IPS-20b (cell line): ENCODE data around the gene MYO5A.
"Not testable (repeated sequence)": the region's sequence is repeated elsewhere in the genome, so short reads cannot be mapped to it uniquely, and the experiment has no call there.

ENCODE experiments used
- H3K27ac ChIP-seq: one replicate; pipeline ENCODE4 v1.5.1; 2013; ENCODE audit warnings: low read length
- H3K27me3 ChIP-seq: 2 replicates; pipeline ENCODE4 v1.6.1; 2013; ENCODE audit warnings: mild to moderate bottlenecking, low read length, inconsistent platforms; ENCODE audit not compliant: insufficient read depth
- H3K36me3 ChIP-seq: 2 replicates; pipeline ENCODE4 v1.6.1; 2013; ENCODE audit warnings: low read depth, mild to moderate bottlenecking, inconsistent platforms, low read length, moderate library complexity; ENCODE audit not compliant: insufficient read depth
- H3K4me1 ChIP-seq: 2 replicates; pipeline ENCODE4 v1.6.1; 2013; ENCODE audit warnings: mild to moderate bottlenecking, control low read depth, inconsistent platforms, low read length, moderate library complexity; ENCODE audit not compliant: insufficient read depth
- H3K4me3 ChIP-seq: 2 replicates; pipeline ENCODE4 v1.5.1; 2013; ENCODE audit warnings: mild to moderate bottlenecking, low read length, inconsistent platforms
- H3K9ac ChIP-seq: 2 replicates; pipeline ENCODE4 v1.6.1; 2013; ENCODE audit warnings: low read depth, mild to moderate bottlenecking, inconsistent platforms, low read length, moderate library complexity
- H3K9me3 ChIP-seq: 2 replicates; pipeline ENCODE4 v1.6.1; 2013; ENCODE audit warnings: mild to moderate bottlenecking, low read depth, low read length, inconsistent platforms; ENCODE audit not compliant: insufficient read depth

The MYO5A gene

GRCh38 chr15:52424856-52425431, 103.7 kb downstream of the MYO5A start:
- Histone ChIP-seq H3K27me3 (no peaks in the 10 kb centered on the region), H3K9ac (no peak overlapping the region), H3K9me3 (no peaks in the 10 kb centered on the region), H3K27ac (no peak overlapping the region), H3K36me3 (no peaks in the 10 kb centered on the region), H3K4me1 (no peaks in the 10 kb centered on the region), H3K4me3 (no peak overlapping the region)

- Histone ChIP-seq H3K9me3 (no peaks in the 10 kb centered on the region), H3K9ac (no peak overlapping the region), H3K4me3 (no peak overlapping the region), H3K4me1 (no peaks in the 10 kb centered on the region), H3K27me3 (no peaks in the 10 kb centered on the region), H3K27ac (no peak overlapping the region), H3K36me3 (no peaks in the 10 kb centered on the region)
These were observed 104.8 kb downstream of the MYO5A start for GRCh38 chr15:52423852-52424251.

DNA sequence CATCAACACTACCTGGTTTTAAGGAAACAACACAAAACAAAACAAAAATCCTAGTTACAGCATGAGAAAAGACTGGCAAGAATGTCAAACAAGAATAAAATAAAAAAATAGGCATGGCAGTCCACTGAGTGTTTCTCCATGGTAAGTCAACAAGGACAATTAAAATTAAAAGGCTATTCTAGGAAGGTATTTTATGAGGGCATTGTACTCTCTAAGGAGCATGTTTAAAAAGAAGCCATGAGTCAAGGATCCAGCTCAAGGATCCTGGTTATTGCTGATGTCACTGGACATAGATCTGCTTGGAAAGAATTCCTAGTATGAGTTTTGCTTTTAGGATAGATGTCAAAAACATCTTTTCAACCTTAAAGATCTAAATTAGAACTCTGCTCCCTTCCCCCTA, 106.7 kb downstream of the MYO5A start:
- H3K9ac ChIP-seq = no peak overlapping the region
- no peak overlapping the region for H3K4me3 ChIP-seq
- H3K4me1 ChIP-seq = no peaks in the 10 kb centered on the region
- no peaks in the 10 kb centered on the region for H3K27me3 ChIP-seq
- H3K9me3 ChIP-seq = no peaks in the 10 kb centered on the region
- H3K36me3 ChIP-seq = no peaks in the 10 kb centered on the region
- H3K27ac ChIP-seq = no peak overlapping the region

DNA sequence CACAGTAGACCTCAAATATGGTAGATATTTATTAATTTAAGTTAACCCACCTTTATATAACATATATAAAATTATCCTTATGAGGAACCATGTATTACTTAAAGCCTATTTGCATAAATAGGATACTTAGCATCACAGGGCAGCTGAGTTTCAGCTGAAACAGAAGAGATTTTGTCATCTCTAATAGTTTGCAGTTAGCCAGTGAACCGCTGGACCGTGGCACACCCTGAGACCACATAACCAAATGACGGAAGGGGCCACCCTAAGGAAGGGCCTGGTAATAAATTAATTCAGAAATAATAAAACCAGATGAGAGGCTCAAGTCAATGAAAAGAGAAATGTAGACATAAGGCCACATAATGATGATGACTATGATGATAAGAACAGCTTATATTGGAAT, 107.7 kb downstream of the MYO5A start:
- no peaks in the 10 kb centered on the region for H3K9me3 ChIP-seq
- no peaks in the 10 kb centered on the region for H3K36me3 ChIP-seq
- no peaks in the 10 kb centered on the region for H3K27me3 ChIP-seq
- no peak overlapping the region for H3K4me3 ChIP-seq
- H3K4me1 ChIP-seq = no peaks in the 10 kb centered on the region
- no peak overlapping the region for H3K9ac ChIP-seq
- no peak overlapping the region for H3K27ac ChIP-seq

DNA sequence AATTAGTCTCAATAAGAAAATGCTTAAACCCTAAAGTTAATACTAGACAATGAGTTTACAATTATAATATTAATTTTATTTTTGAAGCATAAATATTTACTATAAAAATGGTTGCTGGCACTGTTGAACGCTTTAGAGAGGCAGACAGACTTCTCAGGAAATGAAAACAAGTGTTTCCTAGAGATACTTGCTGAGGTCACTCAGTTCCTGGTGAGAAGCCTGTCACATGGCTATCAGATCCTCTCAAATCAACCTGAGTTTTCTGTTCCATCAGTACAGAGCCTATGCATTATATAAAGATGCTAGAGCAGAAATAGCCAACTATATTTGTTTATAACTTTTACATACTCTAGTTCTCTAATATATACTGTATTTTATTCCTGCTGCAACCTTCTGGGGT, 109.2 kb downstream of the MYO5A start:
- no peaks in the 10 kb centered on the region for H3K9me3 ChIP-seq
- no peak overlapping the region for H3K27ac ChIP-seq
- H3K27me3 ChIP-seq = no peaks in the 10 kb centered on the region
- no peaks in the 10 kb centered on the region for H3K36me3 ChIP-seq
- H3K9ac ChIP-seq = no peak overlapping the region
- no peaks in the 10 kb centered on the region for H3K4me1 ChIP-seq
- H3K4me3 ChIP-seq = no peak overlapping the region

GRCh38 chr15:52417957-52418356, 110.7 kb downstream of the MYO5A start:
- Histone ChIP-seq H3K4me3 (no peak overlapping the region), H3K27me3 (no peaks in the 10 kb centered on the region), H3K27ac (no peak overlapping the region), H3K9ac (no peak overlapping the region), H3K4me1 (0 out of 2 replicates have a peak, but pooled peaks cover 4% of the 10 kb centered on the region), H3K36me3 (no peaks in the 10 kb centered on the region), H3K9me3 (no peaks in the 10 kb centered on the region)

- Histone ChIP-seq H3K4me3 (no peak overlapping the region), H3K36me3 (no peaks in the 10 kb centered on the region), H3K9ac (no peak overlapping the region), H3K4me1 (0 out of 2 replicates have a peak, but pooled peaks cover 4% of the 10 kb centered on the region), H3K27ac (no peak overlapping the region), H3K27me3 (no peaks in the 10 kb centered on the region), H3K9me3 (no peaks in the 10 kb centered on the region)
These were observed 111.2 kb downstream of the MYO5A start for GRCh38 chr15:52417521-52417920.

DNA sequence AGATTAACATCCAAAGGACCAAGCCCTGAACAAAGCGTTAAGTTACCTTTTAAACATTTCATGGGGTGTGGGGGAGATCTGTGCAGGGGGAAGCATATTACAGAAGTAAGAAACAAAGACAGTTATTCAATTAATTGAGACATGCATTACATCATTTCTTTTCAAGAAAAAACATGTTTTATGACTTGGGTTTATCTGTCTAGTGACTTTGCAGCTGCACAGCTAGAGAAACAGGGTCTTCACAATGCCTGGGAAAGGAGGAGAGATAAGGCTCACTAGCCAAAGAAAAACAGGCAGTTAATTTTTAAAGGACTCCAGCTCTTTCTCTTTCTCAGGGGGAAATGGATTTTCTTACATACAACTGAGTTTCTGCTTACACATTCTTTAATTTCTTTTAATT, 112.1 kb downstream of the MYO5A start:
- not testable (repeated sequence) for H3K9ac ChIP-seq, H3K9me3 ChIP-seq, H3K36me3 ChIP-seq, H3K4me1 ChIP-seq, H3K27ac ChIP-seq, H3K27me3 ChIP-seq, H3K4me3 ChIP-seq

- Histone ChIP-seq H3K27me3 (no peaks in the 10 kb centered on the region), H3K9me3 (no peaks in the 10 kb centered on the region), H3K9ac (no peak overlapping the region), H3K4me1 (0 out of 2 replicates have a peak, but pooled peaks cover 4% of the 10 kb centered on the region), H3K4me3 (no peak overlapping the region), H3K27ac (no peak overlapping the region), H3K36me3 (no peaks in the 10 kb centered on the region)
These were observed 113.1 kb downstream of the MYO5A start for GRCh38 chr15:52415628-52416027.

- Histone ChIP-seq H3K4me1 (0 out of 2 replicates have a peak, but pooled peaks cover 4% of the 10 kb centered on the region), H3K27ac (no peak overlapping the region), H3K36me3 (no peaks in the 10 kb centered on the region), H3K27me3 (no peaks in the 10 kb centered on the region), H3K4me3 (no peak overlapping the region), H3K9me3 (no peaks in the 10 kb centered on the region), H3K9ac (no peak overlapping the region)
These were observed 113.7 kb downstream of the MYO5A start for GRCh38 chr15:52414936-52415335.

GRCh38 chr15:52408823-52409222, 119.9 kb downstream of the MYO5A start:
- Histone ChIP-seq H3K27ac (no peak overlapping the region), H3K4me1 (0 out of 2 replicates have a peak, but pooled peaks cover 1% of the 10 kb centered on the region), H3K9me3 (no peaks in the 10 kb centered on the region), H3K27me3 (no peaks in the 10 kb centered on the region), H3K9ac (no peak overlapping the region), H3K36me3 (no peaks in the 10 kb centered on the region), H3K4me3 (no peak overlapping the region)

- no peaks in the 10 kb centered on the region for H3K9me3 ChIP-seq
- no peak overlapping the region for H3K27ac ChIP-seq
- no peaks in the 10 kb centered on the region for H3K36me3 ChIP-seq
- no peaks in the 10 kb centered on the region for H3K27me3 ChIP-seq
- no peak overlapping the region for H3K4me3 ChIP-seq
- H3K9ac ChIP-seq = no peak overlapping the region
- H3K4me1 ChIP-seq = no peaks in the 10 kb centered on the region
These were observed 121.3 kb downstream of the MYO5A start for GRCh38 chr15:52407374-52407773.
